Hair follicle dermal papilla cell (primary cell): ENCODE measurements around the gene IMPDH1. TPM values are rescaled to one million over a fixed set of nuclear protein-coding genes. Genes with fewer than 3 reads are reported as not detected.

ENCODE experiments used
- small RNA-seq: library from RNA; depleted of rRNA; stranded (forward); fragments of <200 nt; gene quantifications from one replicate; pipeline ENCODE3, GENCODE V24; 2012
- total RNA-seq: library from RNA; depleted of rRNA; stranded (reverse); fragments of >200 nt; gene quantifications from 2 replicates; pipeline ENCODE4 v1.2.3, GENCODE V29; 2012

The IMPDH1 gene
- 46.6 and 54.5 TPM in 2 replicates for total RNA-seq

DNA sequence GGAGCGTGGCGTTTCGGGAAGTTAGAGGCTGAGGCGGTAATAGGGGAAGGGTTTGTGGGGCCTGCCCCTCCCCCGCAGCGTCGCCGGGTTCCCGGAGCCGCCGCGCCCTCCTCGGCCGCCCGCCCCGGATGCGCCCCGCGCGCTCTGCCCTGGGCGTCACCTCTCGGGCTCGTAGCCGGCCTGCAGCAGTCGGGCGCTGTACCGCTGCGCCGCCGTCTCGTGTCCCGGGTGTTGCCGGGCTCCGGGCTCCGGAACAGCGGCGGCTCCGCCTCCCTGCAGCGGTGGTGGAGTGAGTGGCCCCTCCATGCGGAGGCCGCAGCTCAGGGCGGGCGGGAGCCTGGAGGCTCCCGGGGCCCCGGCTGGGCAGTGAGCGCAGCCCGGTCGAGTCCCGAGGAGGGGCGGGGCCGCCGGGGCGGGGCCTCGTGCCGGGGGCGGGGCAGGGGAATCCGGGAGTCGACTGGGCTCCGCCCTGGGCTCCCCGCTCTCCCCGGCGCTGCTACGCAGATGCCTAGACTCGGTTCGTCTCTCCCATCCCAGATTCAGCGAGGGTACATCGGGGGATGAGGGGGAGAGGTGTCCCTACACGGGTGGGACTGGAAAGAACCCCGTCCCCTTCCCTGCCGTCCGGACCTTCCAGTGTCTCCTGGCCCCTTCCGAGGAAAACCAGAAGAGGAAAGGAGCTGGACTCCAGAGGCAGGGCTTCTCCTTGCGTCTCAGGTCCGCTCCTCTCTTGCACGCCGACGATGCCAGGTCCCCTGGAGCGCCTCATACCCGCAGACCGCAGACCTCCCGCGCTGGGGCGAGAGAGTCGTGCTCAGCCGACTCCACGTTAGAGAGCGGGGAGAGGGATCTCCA lies at the start of gene IMPDH1:
TSS of gene IMPDH1 (minus strand) at position 387 of the 855 bp plus-strand sequence. CDS start at position 306, 81 bp downstream.

DNA sequence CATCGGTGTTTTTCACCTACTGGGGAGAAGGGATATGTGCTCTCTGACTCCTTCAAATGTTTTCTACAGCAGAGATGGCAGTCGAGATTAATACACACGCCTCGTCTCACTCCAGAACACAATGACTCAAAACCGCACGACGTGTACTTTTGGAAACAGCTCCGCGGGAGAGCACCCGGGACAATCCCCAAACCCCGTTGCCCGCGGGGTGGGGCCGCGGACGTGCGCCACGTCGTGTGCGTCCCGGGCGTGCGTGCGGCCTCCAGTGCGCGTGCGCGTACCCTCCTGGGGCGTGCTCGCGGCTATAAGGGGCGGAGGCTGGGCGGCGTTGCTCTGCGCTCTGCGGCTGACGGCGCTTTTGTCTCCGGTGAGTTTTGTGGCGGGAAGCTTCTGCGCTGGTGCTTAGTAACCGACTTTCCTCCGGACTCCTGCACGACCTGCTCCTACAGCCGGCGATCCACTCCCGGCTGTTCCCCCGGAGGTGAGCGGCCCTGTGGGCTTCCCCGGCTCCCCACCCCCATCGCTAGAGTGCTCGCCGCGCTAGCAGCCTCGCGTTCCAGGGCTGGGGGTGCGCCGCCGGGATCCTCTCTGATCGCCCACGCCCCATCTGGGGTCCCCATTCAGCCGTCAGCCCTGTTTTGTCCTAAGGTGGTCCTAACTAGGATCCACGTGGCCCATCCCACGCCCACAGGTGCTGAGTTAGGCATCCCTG lies 45.9 kb upstream of the IMPDH1 start, which contains the start of gene HILPDA:
TSS of gene HILPDA (plus strand) at position 336 of the 712 bp plus-strand sequence. CDS start 1,391 bp downstream, outside the sequence.

DNA sequence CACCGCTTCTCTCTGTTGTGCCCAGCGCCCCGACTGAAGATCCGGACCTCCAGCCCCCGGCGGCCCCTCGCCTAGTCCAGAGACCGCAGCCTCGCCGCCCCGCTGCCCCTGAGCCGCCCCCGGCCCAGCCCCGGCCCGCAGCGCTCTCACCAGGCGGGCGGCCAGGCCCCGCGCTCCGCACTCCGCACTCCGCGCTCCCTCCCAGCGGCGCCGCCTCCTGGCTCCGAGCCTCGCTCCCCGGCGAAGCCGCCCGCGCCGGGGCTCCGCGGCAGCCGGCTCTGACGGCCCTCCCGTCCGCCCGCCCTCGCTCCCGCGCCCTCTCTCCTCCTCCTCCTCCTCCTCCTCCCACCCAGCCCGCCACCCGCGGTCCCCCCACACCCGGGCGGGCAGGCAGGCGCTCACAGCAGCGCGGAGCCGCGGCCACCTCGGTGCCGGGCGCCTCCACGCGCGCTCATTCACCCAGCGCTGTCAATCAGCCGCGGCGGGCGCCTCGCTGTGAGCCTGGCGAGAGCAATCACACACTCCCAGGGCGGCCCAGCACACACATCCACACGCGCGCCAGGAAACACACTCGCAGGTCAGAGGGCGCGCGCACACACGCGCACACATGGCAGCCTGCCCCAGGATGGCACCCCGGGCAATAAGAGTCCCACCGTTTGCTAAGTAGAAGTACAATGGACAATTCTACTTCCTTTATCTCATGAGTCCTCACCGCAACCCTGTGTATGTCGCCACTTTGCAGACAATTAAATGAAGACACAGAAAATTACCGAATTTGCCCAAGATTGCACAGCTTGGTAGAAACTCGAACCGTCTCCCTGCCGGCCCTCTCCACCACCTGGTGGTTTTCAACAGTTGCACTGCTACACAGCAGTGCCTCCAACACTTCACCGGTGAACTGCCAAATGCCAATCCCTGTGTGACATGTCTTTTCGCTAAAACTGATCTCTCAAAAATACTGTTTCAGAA lies 48.1 kb downstream of the IMPDH1 start, which contains the start of gene PRRT4:
TSS of gene PRRT4 (minus strand) at position 280 of the 969 bp plus-strand sequence.

DNA sequence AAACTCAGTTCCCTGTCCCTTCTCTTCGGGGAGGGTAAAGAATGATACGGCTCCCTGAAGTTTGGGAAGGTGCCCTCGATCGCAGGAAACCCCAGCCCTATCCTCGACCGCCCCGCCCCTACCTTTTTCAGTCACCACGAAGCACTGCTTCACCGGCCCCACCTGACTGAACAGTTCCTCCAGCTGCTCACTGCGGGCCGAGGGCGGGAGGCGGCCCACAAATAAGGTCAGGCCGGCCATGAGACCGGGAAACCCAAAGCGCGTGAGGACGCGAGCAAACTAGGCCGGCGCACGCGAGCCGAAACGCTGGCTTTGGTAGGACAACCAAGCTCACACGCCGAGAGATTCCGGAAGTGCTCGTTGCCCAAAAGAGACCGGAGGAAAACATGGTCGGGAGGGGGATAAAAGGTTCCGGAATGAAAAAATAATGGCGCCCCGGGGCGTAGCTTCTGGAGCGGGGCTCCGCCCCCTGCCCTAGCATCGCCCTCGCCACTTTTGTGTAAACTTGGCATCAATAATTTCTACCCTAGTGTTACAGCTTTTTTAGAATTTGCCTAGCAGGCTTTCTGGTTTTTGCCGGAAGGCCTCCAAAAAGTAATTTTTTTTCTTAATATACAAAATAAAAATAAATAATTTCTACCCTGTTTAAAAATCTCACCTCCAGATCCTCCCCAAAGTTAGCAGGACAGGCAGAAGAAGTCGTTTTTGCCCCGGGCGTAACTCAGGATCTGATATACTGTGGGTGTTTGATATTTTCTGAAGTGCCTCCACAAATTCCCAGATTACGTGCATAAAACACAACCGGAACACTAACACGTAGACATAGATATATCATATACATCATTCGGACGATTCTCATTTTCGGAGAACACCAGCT lies 66.0 kb downstream of the IMPDH1 start, which contains the start of gene RBM28:
TSS of gene RBM28 (minus strand) at position 355 of the 877 bp plus-strand sequence. CDS start at position 240, 115 bp downstream.

Small RNA genes within 50 kb of the gene (small RNA-seq; reads per million reads assigned to genes)
- gene AC010655.1 (not detected), gene RNU7-27P (not detected), gene RNU7-54P (not detected)

Other genes with a start within 250 kb of the IMPDH1 start
- gene LEP, start 168.7 kb downstream of the IMPDH1 start, total RNA-seq: 3.1 and 4.1 TPM in 2 replicates
- gene RBM28, start 66.1 kb downstream of the IMPDH1 start, total RNA-seq: 22.4 and 25.3 TPM in 2 replicates
- 0.16 and 0.24 TPM in 2 replicates for gene PRRT4, start 48.3 kb downstream of the IMPDH1 start, total RNA-seq
- gene HILPDA, start 45.9 kb upstream of the IMPDH1 start, total RNA-seq: 15.4 and 22.4 TPM in 2 replicates
- gene METTL2B, start 66.8 kb upstream of the IMPDH1 start, total RNA-seq: 32.6 and 33.8 TPM in 2 replicates